GM18519 (cell line): ENCODE measurements around the gene ASCC3.

Experiments
- ATAC-seq: cut with Tn5 transposase; IDR thresholded peaks from one replicate; pipeline ENCODE4 v1.9.1; 2021; ENCODE audit warnings: mild to moderate bottlenecking, moderate library complexity; ENCODE audit not compliant: unreplicated experiment, low FRiP score

Gene ASCC3

DNA sequence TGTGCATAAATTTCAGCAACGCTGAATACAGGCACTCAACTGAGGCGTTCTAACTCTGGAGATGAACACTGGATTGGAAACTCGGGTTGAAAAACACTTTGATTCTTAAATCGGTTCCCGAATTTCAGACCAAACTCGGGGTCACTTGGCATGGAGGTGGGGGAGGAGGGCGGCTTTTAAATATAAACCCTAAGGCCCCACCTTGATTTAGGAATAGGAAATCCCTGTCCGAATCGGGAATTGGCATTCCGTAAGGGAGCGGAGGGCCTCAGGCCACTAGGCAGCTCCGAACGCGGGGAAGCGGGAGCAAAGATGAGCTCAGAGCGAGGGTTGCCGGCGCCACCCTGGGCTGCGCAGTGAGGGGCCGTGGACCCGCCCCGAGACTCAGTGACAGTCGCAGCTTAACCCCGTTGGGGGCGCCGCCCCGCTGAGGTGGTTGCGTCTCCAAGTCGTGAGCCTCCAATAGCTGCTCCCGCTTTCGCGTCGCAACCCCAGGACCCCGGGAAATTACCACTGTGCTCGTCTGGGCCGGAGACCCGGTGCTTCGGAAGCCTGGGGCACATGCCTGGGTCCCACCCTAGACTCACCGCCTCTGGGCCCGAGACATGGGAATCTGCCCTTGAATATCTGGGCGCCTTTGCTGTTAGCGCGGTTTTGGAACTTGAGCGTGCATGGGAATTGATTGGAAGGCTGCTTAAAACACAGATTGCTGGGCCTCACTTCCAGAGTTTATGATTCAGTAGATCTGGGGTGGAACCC, 411.8 kb downstream of the ASCC3 start:
- no peak for ATAC-seq

DNA sequence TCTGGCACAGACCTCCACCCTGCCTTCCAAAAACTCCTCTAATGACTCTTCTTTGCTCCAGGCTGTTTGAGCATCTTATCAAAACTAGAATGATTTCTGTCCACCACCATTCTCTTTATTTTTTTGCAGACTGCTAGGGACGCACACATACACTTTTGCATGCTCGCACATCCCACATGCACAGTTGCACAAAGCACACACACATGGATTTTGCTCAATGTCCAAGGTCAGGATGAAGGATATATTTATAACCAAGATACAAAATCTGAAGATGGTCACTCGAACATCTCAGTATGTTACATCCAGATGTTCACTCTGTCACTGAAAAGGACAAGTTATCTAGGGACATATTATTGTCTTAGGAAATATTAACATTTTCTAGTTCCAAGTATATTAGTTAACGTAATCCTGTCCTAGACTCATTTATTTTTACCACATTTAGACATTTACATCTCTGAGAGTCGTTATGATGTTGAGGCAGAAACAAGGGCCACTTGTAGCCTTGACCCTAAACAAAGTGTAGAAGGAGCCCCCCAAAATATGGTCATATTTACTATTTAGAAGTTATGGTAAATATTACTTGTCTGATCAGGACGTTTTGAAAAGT, 413.0 kb downstream of the ASCC3 start:
- no peak for ATAC-seq

DNA sequence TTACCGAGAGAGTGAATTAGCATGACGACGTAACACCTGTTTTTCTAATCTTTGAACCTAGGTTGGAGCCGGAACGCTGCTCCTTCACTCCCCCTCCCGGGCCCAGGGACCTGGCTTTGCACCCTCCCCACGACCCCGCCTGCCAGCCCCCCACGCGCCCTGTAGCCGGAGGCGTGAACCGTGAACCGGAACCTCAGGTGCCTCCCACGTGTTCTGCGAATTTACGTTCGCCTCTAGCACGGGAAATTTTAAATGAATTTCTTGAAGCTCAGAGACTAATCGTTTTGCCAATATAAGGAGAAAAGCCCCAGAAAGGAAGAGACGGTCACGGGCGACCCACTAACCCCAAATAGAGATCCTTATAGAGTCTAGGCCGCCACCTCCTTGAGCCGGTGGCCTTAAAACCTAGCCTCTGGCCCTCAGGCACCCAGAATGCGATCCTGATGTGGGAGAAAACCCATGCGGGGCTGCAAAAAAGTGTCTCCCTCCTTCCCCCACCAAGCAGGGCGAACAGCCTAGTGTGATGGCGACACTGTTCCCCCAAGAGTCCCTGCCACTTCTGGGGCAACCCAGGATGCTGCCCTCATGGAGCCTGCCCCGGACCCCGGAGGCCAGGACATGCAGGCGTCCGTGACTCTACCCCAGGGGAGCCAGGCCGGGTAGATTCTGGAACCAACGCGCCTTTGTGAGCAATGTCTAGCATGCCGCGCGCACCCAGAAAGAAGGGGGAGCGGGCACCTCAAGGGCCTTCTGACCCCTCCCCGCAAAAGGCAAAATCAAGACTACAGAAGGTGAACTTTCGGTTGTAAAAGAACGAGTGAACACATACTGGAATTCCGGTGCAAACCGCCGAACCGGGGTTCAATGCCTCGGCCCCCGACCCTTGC, 413.8 kb downstream of the ASCC3 start:
- no peak for ATAC-seq

GRCh38 chr6:100466410-100467128, 414.6 kb downstream of the ASCC3 start:
- ATAC-seq, result no peak

DNA sequence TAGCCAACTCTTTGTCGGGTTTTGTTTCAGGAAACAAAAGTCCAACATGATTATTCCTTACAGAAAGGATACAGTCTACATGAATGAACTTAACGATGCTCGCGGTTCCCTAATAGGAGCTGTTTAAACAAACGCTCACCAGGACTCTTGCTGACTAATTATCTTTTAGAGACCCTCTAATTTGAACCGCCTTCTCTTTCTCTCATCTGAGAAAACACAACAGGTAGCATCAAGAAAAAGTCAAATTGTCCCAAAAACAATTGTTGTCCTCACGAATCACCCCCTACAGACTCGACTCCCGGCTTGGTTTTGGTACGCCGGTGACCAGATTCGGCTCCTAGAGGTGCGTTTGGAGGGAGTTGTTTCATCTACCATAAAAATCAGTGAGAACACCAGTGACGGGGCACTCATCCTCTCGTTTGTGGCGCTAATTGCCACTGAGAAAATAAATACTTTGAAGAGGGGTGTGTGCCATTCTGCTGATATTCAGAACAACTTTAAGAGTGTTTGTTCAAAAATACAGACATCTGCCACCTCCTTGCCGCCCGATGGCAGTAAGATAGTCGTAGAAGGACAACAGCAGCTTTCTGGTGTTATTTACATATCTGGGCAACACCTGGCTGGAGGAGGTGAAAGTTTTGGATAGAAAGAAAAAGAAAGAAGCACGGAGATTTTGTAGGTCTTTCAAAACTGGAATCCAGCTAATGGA, 415.3 kb downstream of the ASCC3 start:
- no peak for ATAC-seq

DNA sequence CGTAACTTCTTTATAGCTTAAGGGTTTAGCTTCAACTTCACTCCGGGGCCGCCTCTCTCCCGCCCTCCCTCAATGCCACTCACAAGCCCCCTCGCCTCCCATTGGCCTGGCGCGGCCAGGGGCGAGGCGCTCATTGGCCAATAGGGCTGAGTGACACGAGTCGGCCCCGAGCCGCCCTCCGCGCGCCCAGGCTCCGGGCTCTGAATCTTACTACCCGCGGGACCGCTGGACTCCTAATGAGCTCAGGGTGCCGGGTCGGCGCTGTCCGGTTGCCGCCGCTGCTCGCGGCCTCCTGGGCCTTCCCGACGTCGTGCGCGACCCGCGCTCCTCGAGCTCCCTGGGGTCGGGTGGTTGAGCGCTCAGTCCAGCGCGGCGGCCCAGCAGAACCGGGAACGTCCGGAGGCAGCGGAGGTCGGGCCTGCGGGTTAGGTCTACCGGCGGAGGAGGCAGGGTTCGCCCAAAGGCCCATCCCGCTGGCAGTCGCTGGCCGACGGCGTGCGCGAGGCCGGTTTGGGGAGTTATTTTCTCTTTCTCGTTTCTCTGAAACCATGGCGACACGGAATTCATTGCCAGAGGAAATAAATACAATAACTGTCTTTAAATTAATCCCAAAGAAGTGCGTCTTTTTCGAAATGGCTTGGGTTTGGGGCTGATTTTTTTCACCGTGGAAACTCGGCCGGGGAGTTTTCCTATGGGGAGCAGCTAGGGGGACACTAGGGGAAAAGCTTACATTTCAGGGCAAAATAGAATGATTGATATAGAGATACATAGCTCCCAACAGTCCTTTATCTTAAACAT, 416.0 kb downstream of the ASCC3 start, which contains the start of gene SIM1:
Gene SIM1 (minus strand): TSS at position 19 of the 798 bp plus-strand sequence. CDS start 1,453 bp downstream, outside the sequence.
- ATAC-seq, result peak; percentile 88

DNA sequence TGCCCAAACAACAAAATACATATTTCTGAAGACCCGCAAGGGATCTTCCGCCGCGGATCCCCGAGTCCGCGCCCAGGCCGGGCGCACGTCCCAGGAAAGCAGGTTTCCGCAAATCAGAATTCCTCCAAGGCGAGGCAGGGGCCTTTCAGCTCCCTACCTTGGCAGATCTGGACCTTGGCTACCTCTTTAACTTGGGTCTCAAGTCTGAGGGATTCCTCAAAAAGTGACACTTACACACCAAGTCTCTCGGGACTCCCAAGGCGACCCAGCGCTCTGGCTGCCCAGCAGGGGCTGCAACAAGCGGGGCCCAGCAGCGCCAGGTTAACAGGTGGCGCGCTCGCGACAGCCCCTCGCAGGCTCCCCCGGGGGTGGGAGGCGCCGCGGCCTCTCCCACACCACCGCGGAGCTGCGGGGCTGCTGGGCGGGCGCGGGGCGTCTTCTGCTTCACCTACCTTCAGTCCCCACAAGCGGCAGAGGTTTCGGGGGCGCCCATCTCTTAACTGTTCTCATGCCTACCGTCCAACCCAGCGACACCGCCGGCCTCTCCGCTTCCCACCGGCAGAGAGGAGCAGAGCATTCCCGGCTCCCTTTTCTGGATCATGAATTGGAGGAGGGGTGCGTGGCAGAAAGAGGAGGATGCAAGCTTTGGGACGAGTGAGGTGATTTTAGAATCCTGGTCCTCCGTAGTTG, 416.8 kb downstream of the ASCC3 start:
- ATAC-seq, result no peak

DNA sequence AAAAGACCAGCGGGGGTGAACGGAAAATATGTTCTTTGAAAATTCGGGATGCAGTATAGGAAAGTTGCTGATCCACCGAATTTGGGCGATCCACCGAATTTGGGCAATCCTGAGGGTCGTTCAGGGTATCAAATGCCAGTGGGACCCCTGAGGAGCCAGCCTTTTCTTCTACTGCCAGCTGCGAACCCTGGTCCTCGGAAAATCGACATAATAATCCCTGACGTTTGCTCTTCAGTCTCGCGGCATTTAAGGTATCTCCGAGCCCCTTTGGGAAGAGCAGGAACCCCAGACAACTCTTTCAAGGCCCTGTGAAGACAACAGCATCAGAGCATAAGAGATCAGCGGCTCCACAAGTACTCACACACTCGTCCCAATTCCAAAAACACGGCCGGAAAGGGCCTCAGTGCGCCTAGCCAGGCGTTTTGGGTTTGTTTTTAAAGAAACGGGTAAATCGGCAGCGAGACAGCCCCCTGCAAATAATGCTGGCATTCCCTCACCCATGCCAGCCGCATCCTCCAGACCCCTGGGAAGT, 417.4 kb downstream of the ASCC3 start:
- no peak for ATAC-seq

DNA sequence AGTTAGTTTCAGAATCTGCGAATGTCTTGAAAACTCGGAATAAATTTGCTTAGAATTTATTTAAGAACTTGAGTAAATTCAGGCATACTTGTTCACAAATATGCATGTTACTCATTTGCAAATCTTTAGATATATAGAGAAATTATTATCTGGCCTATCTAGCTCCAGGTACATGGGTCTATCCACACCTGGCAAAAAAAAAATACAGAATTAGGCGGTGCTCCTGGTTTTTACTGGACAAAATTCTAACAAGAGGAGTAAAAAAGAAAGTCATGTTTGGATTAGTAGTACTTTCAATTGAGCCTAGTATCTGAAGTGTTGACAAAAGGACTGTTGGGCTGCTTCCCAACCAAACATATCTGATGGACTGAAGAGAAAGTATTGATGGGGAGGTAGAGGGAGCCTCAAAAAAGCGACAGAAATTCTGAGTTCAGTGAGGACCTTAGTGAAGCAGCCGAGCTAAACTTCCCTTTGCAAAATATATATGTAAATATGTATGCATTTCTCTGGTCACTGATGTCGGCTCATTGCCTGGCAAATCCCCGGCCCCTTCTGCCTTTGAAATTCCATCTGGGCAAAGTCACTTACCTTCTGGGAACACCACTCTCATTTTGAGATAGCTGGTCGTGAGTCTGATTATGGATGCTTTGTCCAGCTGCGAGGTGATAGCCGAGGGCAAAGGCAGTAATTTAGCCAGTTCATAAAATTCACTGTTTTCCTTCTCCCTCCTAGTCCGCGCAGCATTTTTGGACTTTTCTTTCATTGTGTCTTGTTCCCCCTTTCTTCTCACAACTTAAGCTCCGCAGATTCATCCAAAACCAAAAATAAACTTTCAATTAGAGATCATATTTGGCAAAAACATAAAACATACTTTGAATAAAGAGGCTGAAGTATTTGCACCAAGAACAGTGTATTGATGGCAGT, 418.2 kb downstream of the ASCC3 start:
- ATAC-seq, result no peak

DNA sequence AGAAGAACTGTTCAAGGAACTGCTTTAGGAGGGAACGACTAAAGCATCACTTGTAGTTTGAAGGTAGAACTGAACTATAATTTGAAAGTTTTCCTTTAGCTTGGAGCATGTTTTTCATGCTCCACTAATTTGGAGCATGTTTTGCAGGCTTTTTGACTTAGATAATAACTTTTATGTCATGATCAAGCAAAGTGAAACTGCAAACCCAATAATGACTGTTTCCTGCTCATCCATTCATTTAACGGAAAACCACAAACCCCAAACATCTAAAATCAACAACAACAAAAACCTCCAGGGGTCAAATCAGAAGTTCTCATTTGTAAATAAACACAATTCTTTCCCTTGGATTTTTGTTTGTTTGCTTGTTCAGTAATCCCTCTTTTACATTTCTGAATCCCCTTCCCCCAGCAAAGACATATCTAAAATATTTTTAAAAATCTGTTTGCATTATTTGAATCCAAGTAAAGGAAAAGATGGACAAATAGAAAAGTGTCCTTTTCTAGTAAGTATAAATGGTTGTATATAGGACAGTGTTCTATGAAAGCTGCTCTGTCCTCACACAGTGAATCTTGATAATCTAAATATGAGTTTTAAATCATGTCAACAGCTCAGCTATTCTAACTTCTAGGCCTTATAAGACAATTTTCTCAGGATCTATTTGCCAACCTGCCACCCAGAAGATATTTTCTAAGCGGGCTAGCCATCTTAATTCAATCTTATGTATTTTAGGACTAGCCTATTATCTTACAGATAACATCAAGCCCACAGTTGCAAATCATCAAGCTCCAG, 419.0 kb downstream of the ASCC3 start:
- ATAC-seq, result peak; percentile 25

- ATAC-seq, result no peak
Measured at GRCh38 chr6:100461278-100461916, 419.7 kb downstream of the ASCC3 start.

DNA sequence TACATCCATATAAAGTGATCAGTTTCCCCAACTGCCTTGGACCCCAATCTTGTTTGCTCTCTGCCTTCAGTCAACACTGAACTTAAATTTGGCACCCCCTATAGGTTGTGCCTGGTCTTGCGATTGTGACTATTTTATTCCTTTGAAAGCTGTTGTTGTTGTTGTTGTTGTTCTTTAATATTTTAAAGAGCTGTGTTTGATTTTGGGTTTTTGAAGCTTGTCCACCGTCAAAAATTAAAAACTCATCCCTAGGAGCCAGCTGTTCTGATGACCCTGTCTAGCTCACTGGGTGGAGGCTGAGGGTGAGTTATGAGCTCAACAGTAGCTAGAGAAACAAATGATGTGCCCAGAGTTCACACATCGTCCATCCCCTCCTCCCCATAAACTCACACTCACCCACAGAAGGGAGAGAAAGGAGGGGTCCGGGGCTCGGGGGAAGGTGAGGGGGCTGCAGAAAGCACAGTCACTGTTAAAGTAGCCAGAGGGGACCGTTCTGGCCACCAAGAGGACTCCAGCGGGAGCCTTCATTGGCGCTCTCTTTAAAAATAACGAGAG, 420.4 kb downstream of the ASCC3 start:
- ATAC-seq, result no peak

DNA sequence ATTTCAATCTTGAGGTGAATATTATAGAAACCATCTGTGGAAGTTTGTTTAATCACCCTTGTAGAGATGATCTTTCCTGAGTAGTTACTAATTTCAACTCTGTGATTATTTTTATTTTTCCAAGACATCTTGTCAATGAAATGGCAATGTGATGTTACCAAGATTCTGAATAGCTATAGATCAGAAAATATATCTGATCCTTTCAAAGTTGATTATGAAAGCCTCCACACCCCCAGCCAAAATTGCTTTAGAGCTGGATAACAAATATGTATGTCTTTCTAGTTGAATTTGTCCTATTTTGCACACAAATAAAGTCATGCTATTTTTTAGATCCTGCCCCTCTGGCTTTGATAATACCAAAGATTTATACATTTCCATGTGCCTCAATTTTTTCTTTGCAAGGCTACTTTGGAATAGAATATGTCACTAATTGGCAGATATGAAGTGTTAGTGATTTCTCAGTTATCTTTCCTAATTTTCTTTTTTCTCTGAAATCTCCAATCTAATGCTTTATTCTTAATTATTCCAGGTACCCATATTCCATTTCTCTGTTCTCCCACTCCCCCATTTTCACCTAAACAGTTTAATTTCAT, 421.4 kb downstream of the ASCC3 start:
- no peak for ATAC-seq

GRCh38 chr6:100458841-100459591, 422.1 kb downstream of the ASCC3 start:
- no peak for ATAC-seq
